Measurements from ENCODE around the gene NRXN3. TPM values are rescaled to one million over a fixed set of nuclear protein-coding genes. Genes with fewer than 3 reads are reported as not detected.

NRXN3 gene
- total and polyA plus RNA-seq, 4 donors: 0.07 to 1.2 (median 0.23) TPM

- no peaks in the 10 kb centered on the region for H3K36me3 ChIP-seq (ENCODE audit: control insufficient read depth in 4 of 4, insufficient read depth in 3 of 4, low read depth in 1 of 4, low read length in 3 of 4)
- H3K9me3 ChIP-seq (ENCODE audit: control insufficient read depth in 4 of 4, low read length in 3 of 4): no peaks in the 10 kb centered on the region
- DNase-seq (ENCODE audit: low spot score): no peak
- H3K9ac ChIP-seq (ENCODE audit: low read depth in 1 of 2, low read length in 2 of 2): no peak overlapping the region
- TF ChIP-seq GABPA (IDR thresholded peaks at IDR 0.05 in 1 of 2, conservative IDR thresholded peaks at IDR 0.05 in 1 of 2) (no peak), EGR1 (IDR thresholded peaks at IDR 0.05; ENCODE audit: low read depth in 2 of 2) (no peak), JUND (IDR thresholded peaks at IDR 0.05) (no peak), YY1 (IDR thresholded peaks at IDR 0.05) (no peak), RXRA (IDR thresholded peaks at IDR 0.05) (no peak), NR2F2 (IDR thresholded peaks at IDR 0.05) (no peak), TAF1 (conservative IDR thresholded peaks at IDR 0.05) (no peak), HNF4G (IDR thresholded peaks at IDR 0.05) (no peak), FOXA1 (IDR thresholded peaks at IDR 0.05) (no peak), SP1 (IDR thresholded peaks at IDR 0.05) (no peak), HNF4A (conservative IDR thresholded peaks at IDR 0.05) (no peak), FOXA2 (IDR thresholded peaks at IDR 0.05) (no peak), MAX (IDR thresholded peaks at IDR 0.05) (no peak)
- TF ChIP-seq, protein P1, sequence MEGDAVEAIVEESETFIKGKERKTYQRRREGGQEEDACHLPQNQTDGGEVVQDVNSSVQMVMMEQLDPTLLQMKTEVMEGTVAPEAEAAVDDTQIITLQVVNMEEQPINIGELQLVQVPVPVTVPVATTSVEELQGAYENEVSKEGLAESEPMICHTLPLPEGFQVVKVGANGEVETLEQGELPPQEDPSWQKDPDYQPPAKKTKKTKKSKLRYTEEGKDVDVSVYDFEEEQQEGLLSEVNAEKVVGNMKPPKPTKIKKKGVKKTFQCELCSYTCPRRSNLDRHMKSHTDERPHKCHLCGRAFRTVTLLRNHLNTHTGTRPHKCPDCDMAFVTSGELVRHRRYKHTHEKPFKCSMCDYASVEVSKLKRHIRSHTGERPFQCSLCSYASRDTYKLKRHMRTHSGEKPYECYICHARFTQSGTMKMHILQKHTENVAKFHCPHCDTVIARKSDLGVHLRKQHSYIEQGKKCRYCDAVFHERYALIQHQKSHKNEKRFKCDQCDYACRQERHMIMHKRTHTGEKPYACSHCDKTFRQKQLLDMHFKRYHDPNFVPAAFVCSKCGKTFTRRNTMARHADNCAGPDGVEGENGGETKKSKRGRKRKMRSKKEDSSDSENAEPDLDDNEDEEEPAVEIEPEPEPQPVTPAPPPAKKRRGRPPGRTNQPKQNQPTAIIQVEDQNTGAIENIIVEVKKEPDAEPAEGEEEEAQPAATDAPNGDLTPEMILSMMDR (IDR thresholded peaks at IDR 0.05; ENCODE audit: low read depth, low read length, missing input control): no peak
- TF ChIP-seq, protein P2, sequence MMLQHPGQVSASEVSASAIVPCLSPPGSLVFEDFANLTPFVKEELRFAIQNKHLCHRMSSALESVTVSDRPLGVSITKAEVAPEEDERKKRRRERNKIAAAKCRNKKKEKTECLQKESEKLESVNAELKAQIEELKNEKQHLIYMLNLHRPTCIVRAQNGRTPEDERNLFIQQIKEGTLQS (IDR thresholded peaks at IDR 0.05): no peak
- TF ChIP-seq, protein P3, sequence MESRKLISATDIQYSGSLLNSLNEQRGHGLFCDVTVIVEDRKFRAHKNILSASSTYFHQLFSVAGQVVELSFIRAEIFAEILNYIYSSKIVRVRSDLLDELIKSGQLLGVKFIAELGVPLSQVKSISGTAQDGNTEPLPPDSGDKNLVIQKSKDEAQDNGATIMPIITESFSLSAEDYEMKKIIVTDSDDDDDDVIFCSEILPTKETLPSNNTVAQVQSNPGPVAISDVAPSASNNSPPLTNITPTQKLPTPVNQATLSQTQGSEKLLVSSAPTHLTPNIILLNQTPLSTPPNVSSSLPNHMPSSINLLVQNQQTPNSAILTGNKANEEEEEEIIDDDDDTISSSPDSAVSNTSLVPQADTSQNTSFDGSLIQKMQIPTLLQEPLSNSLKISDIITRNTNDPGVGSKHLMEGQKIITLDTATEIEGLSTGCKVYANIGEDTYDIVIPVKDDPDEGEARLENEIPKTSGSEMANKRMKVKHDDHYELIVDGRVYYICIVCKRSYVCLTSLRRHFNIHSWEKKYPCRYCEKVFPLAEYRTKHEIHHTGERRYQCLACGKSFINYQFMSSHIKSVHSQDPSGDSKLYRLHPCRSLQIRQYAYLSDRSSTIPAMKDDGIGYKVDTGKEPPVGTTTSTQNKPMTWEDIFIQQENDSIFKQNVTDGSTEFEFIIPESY (IDR thresholded peaks at IDR 0.05): no peak
- TF ChIP-seq, protein P4, sequence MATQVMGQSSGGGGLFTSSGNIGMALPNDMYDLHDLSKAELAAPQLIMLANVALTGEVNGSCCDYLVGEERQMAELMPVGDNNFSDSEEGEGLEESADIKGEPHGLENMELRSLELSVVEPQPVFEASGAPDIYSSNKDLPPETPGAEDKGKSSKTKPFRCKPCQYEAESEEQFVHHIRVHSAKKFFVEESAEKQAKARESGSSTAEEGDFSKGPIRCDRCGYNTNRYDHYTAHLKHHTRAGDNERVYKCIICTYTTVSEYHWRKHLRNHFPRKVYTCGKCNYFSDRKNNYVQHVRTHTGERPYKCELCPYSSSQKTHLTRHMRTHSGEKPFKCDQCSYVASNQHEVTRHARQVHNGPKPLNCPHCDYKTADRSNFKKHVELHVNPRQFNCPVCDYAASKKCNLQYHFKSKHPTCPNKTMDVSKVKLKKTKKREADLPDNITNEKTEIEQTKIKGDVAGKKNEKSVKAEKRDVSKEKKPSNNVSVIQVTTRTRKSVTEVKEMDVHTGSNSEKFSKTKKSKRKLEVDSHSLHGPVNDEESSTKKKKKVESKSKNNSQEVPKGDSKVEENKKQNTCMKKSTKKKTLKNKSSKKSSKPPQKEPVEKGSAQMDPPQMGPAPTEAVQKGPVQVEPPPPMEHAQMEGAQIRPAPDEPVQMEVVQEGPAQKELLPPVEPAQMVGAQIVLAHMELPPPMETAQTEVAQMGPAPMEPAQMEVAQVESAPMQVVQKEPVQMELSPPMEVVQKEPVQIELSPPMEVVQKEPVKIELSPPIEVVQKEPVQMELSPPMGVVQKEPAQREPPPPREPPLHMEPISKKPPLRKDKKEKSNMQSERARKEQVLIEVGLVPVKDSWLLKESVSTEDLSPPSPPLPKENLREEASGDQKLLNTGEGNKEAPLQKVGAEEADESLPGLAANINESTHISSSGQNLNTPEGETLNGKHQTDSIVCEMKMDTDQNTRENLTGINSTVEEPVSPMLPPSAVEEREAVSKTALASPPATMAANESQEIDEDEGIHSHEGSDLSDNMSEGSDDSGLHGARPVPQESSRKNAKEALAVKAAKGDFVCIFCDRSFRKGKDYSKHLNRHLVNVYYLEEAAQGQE (IDR thresholded peaks at IDR 0.05): no peak
- H3K4me3 ChIP-seq (ENCODE audit: low read depth in 1 of 3, low read length in 3 of 3): no peak overlapping the region
- 88% methylated on average over 3 of the region's 3 CpGs for WGBS
- H3K27ac ChIP-seq (ENCODE audit: low read depth in 1 of 2, low read length in 2 of 2): no peak overlapping the region
- H3K27me3 ChIP-seq (ENCODE audit: control insufficient read depth in 4 of 4, insufficient read depth in 4 of 4, low read length in 3 of 4): no peaks in the 10 kb centered on the region
- H3K4me1 ChIP-seq (ENCODE audit: control insufficient read depth in 4 of 4, insufficient read depth in 4 of 4, low read length in 3 of 4): no peaks in the 10 kb centered on the region
Measured at GRCh38 chr14:79608446-79608845, 1438.3 kb downstream of the NRXN3 start.

GRCh38 chr14:79613625-79614024, 1443.5 kb downstream of the NRXN3 start:
- TF ChIP-seq FOXA1 (IDR thresholded peaks at IDR 0.05): no peak
- TF ChIP-seq SP1 (IDR thresholded peaks at IDR 0.05): no peak
- TF ChIP-seq HNF4A (conservative IDR thresholded peaks at IDR 0.05): no peak
- TF ChIP-seq RXRA (IDR thresholded peaks at IDR 0.05): no peak
- 78% methylated on average over 5 of the region's 5 CpGs for whole genome bisulfite sequencing
- DNase-seq (ENCODE audit: low spot score): no peak
- H3K4me1 ChIP-seq (ENCODE audit: control insufficient read depth in 4 of 4, insufficient read depth in 4 of 4, low read length in 3 of 4): no peaks in the 10 kb centered on the region
- no peaks in the 10 kb centered on the region for H3K36me3 ChIP-seq (ENCODE audit: control insufficient read depth in 4 of 4, insufficient read depth in 3 of 4, low read depth in 1 of 4, low read length in 3 of 4)
- H3K4me3 ChIP-seq (ENCODE audit: low read depth in 1 of 3, low read length in 3 of 3): no peak overlapping the region
- H3K9me3 ChIP-seq (ENCODE audit: control insufficient read depth in 4 of 4, low read length in 3 of 4): no peaks in the 10 kb centered on the region
- H3K27ac ChIP-seq (ENCODE audit: low read depth in 1 of 2, low read length in 2 of 2): no peak overlapping the region
- no peak overlapping the region for H3K9ac ChIP-seq (ENCODE audit: low read depth in 1 of 2, low read length in 2 of 2)
- no peaks in the 10 kb centered on the region for H3K27me3 ChIP-seq (ENCODE audit: control insufficient read depth in 4 of 4, insufficient read depth in 4 of 4, low read length in 3 of 4)
